ENCODE measurements around the gene ABCC8. TPM values are rescaled to one million over a fixed set of nuclear protein-coding genes. Genes with fewer than 3 reads are reported as not detected.

Gene ABCC8
- total RNA-seq, 1 donor from 2014 or later = not detected

DNA sequence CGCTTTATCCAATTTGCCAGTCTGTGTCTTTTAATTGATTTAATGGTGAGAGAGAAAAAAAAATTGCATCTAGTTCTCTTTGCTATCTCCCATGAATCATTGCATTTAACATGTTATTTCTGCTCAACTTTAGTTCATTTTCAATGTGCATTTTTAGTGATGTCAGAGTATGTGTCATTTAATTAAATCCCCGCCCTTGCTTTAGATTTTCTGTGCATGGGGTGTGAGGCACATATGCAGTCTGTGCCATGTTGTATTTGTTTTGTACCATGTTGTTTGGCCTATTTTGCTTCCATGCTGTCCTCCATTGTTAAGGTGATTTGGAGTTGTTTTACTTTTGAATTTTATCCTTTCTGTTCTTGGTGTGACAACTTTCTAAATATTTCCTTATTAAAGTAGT lies 133.4 kb downstream of the ABCC8 start:
- Mint-ChIP-seq H3K9me3 (no peaks in the 10 kb centered on the region), H3K27me3 (no peaks in the 10 kb centered on the region), H3K27ac (no peak overlapping the region), H3K4me1 (no peaks in the 10 kb centered on the region), H3K36me3 (ENCODE audit: low read depth) (no peaks in the 10 kb centered on the region), H3K4me3 (no peak overlapping the region)
- POLR2A ChIA-PET = no interaction called here
- DNase-seq (no peak), ATAC-seq (ENCODE audit: low read depth) (no peak)
- intact Hi-C loops (cut with micrococcal nuclease) = no loop called here
- CTCF ChIA-PET = no interaction called here
- TF ChIP-seq, protein P1, sequence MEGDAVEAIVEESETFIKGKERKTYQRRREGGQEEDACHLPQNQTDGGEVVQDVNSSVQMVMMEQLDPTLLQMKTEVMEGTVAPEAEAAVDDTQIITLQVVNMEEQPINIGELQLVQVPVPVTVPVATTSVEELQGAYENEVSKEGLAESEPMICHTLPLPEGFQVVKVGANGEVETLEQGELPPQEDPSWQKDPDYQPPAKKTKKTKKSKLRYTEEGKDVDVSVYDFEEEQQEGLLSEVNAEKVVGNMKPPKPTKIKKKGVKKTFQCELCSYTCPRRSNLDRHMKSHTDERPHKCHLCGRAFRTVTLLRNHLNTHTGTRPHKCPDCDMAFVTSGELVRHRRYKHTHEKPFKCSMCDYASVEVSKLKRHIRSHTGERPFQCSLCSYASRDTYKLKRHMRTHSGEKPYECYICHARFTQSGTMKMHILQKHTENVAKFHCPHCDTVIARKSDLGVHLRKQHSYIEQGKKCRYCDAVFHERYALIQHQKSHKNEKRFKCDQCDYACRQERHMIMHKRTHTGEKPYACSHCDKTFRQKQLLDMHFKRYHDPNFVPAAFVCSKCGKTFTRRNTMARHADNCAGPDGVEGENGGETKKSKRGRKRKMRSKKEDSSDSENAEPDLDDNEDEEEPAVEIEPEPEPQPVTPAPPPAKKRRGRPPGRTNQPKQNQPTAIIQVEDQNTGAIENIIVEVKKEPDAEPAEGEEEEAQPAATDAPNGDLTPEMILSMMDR (IDR thresholded peaks at IDR 0.05) = no peak

Other genes with a start within 250 kb of the ABCC8 start
- 6.2 and 6.8 TPM in 2 replicates for gene NUCB2, start 200.1 kb downstream of the ABCC8 start, total RNA-seq
- 1.1 TPM in 2 replicates for gene NCR3LG1, start 125.0 kb downstream of the ABCC8 start, total RNA-seq
- 0.54 and 1.2 TPM in 2 replicates for gene KCNJ11, start 88.2 kb downstream of the ABCC8 start, total RNA-seq
- gene USH1C, start 67.6 kb upstream of the ABCC8 start, total RNA-seq = not detected in 2 replicates
- not detected in 2 replicates for gene OTOG, start 70.4 kb upstream of the ABCC8 start, total RNA-seq
- gene MYOD1, start 242.7 kb upstream of the ABCC8 start, total RNA-seq = not detected in 2 replicates